Epithelial cell of alveolus of lung (primary cell): ENCODE results near the gene CD93. TPM values are rescaled to one million over a fixed set of nuclear protein-coding genes. Genes with fewer than 3 reads are reported as not detected.

Experiments used
- total RNA-seq: library from RNA; depleted of rRNA; stranded (reverse); fragments of >200 nt; gene quantifications from 2 replicates; pipeline ENCODE4 v1.2.1, GENCODE V29; 2015

The CD93 gene, protein sequence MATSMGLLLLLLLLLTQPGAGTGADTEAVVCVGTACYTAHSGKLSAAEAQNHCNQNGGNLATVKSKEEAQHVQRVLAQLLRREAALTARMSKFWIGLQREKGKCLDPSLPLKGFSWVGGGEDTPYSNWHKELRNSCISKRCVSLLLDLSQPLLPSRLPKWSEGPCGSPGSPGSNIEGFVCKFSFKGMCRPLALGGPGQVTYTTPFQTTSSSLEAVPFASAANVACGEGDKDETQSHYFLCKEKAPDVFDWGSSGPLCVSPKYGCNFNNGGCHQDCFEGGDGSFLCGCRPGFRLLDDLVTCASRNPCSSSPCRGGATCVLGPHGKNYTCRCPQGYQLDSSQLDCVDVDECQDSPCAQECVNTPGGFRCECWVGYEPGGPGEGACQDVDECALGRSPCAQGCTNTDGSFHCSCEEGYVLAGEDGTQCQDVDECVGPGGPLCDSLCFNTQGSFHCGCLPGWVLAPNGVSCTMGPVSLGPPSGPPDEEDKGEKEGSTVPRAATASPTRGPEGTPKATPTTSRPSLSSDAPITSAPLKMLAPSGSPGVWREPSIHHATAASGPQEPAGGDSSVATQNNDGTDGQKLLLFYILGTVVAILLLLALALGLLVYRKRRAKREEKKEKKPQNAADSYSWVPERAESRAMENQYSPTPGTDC
- 5.6 and 8.6 TPM in 2 replicates for total RNA-seq

DNA sequence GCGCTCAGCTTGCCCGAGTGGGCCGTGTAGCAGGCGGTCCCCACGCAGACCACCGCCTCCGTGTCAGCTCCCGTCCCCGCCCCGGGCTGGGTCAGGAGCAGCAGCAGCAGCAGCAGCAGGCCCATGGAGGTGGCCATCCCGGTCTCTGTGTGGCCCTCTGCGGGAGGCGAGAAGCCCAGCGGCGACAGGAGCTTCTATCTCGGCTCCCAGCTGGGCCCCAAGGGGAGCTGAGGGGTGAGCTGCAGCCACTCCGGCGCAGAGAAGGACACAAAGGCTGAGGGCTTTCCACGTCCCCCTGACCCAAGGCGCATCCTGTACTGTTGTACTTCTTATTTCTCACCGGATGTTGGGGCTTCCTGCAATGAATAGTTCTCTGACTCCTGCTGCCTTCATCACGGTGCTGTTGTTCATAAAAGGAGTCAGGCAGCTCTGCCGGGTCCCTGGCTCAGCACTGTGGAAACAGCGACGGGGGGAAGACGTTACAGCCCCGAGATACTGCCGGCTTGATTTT is at the start of gene CD93:
CD93 (minus strand) TSS at position 269 of the 511 bp plus-strand sequence; CDS start at position 137, 132 bp downstream.

DNA sequence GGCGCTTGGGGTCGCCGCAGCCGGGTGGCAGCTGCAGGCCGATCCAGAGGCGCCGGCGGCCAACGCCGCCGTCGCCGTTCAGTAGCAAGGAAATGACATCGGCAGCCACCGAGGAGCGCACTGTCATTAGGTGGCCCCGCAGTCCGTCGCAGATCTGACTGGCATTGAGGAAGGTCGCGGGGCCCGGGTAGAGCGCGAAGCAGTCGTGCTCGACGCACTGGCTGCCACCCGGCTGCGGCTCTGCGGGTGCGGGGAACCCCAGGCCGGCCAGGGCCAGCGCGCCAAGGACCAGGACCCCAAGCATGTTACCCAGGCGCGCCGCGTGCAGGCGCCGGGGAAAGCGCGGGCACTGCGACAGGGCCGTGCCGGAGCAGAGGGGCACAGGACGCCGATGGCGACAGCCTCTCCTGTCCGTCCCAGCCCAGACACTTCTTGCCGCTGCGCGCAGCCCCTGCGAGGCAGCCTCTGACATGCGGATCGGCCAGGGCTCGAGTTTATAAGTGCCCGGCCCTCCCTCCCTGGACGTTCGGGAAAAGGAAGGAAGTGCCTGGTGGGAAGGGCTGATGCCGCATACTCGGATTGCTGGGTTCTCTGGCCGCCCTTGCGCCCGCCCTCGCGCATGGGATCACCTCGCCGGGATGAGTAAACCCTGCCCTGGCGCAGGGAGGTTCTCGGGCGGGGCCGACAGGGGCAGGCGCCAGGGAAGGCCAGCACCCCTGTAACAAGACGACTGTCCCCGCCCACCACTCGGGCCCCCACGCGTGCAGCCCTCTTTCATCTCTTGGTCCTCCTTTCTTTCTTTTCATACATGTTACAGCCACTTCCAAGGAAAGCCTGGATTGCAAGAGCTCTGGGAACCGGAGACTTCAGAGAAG is 36.7 kb downstream of the CD93 start, which contains the start of gene THBD:
THBD (minus strand) TSS at position 472 of the 875 bp plus-strand sequence; CDS start at position 304, 168 bp downstream.

DNA sequence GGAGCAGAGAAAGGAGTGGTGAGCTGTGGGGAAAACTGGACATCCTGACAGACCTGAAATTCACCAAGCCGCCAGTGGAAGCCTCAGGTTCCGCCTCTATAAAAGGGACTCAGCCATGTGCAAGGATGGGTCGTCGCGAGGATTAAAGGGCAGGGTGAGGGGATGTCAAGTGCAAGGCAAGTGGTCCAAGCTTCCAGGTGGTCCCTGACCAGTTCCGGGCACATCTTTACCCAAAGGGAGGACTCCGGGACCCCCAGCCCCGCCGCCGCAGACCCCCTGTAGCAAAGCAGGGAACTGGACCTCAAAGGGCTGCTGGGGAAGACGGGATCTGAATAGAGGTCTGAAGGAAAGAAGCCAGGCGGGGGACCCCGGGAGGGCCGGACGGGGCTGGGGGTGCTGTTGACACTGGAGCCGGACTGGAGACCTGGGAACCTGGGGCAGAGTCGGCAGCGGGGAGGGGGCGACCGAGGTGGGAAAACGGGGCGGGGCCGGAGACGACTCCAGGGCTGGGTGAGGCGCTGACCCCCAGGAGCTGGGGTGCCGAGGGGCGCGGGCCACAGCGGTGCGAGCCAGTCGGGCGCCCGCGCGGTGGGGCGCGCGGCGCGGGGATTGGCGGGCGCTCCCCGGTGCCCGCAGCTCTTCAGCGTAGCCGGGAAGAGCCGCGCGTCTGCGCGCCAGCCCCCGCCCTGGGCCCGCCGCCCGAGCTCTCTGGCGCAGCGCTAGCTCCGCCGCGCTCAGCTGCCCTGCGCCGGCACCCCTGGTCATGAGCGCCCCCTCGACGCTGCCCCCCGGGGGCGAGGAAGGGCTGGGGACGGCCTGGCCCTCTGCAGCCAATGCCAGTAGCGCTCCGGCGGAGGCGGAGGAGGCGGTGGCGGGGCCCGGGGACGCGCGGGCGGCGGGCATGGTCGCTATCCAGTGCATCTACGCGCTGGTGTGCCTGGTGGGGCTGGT is 51.1 kb downstream of the CD93 start, which contains the start of gene SSTR4:
SSTR4 (plus strand) TSS at position 592 of the 951 bp plus-strand sequence; CDS start at position 764, 172 bp downstream.

Other genes starting within 250 kb of the CD93 start
- not detected in 2 replicates for gene SSTR4, start 51.0 kb downstream of the CD93 start, total RNA-seq
- 6.5 and 156 TPM in 2 replicates for gene THBD, start 36.7 kb downstream of the CD93 start, total RNA-seq